ENCODE data around the gene BCKDHA. TPM values are rescaled to one million over a fixed set of nuclear protein-coding genes. Genes with fewer than 3 reads are reported as not detected.

The BCKDHA gene
- polyA plus RNA-seq, 1 of the 3 experiments (the other 2 are of a cell fraction) = 30.9 TPM

GRCh38 chr19:41364524-41365391, 32.9 kb upstream of the BCKDHA start:
- CTCF ChIA-PET = interaction anchor here (0.8 to 1.9 kb wide), 6 partner anchors 10 to 206 kb away, joined by 3 to 7 read pairs (median 5); no protein-coding TSS in a partner anchor
- TF ChIP-seq EZH2phosphoT487 (IDR thresholded peaks at IDR 0.05; ENCODE audit: borderline replicate concordance, low read depth) = no peak
- 0 out of 2 replicates have a peak, but pooled peaks have one; percentile 3 for TF ChIP-seq MAX (IDR thresholded peaks at IDR 0.05; ENCODE audit: low read depth)
- 0 out of 2 replicates have a peak, but pooled peaks have one; percentile 6 for TF ChIP-seq GABPA (IDR thresholded peaks at IDR 0.05; ENCODE audit: low read depth)
- no peak for TF ChIP-seq USF2 (IDR thresholded peaks at IDR 0.05; ENCODE audit: borderline replicate concordance, low read depth, low read length)
- no peak for TF ChIP-seq FOXJ3 (CRISPR knock-in tag; IDR thresholded peaks at IDR 0.05)
- POLR2A ChIA-PET = interaction anchor here (1.4 kb wide), 1 partner anchor 12 kb away, joined by 4 read pairs; the partner anchor contains the start of gene TGFB1
- Histone ChIP-seq H3K27me3 (ENCODE audit: insufficient read depth) (no peaks in the 10 kb centered on the region), H3K4me1 (ENCODE audit: control insufficient read depth in 1 of 2, insufficient read depth in 2 of 2, low read depth in 1 of 2, low read length in 1 of 2) (peaks cover 9 to 15% of the 10 kb centered on the region in 2 experiments; a peak in 3 of 4 replicates), H3K79me2 (ENCODE audit: insufficient read depth) (peaks cover 46% of the 10 kb centered on the region), H3K9me3 (no peaks in the 10 kb centered on the region), H3K27ac (ENCODE audit: low read depth in 2 of 2, low read length in 1 of 2) (peak overlapping the region; percentile 96 to 99), H3K4me2 (peak overlapping the region; percentile 78), H3K9ac (peak overlapping the region; percentile 93), H4K20me1 (ENCODE audit: insufficient read depth) (peaks cover 4% of the 10 kb centered on the region; the same call in 1 of the 2 replicates), H2AFZ (ENCODE audit: low read depth) (peak overlapping the region; percentile 67; the same call in 1 of the 2 replicates), H3K36me3 (replicated peaks in 1 of 2; ENCODE audit: control insufficient read depth in 1 of 2, insufficient read depth in 2 of 2, low read length in 1 of 2) (peaks cover 0 to 3% of the 10 kb centered on the region in 2 experiments), H3K9me2 (no peaks in the 10 kb centered on the region), H3F3A (replicated peaks; ENCODE audit: insufficient read depth) (peaks cover 18% of the 10 kb centered on the region), H3K4me3 (ENCODE audit: low read depth in 2 of 2, low read length in 1 of 2) (peak overlapping the region; percentile 68 to 79)
- WGBS (ENCODE audit: low lambda C conversion rate) = 76% methylated on average over 14 of the region's 14 CpGs
- DNase-seq = peak; percentile 12

- TF ChIP-seq USF2 (IDR thresholded peaks at IDR 0.05; ENCODE audit: borderline replicate concordance, low read depth, low read length) (no peak), CTCF (IDR thresholded peaks at IDR 0.05) (peak; percentile 34; the same call in 1 of the 2 replicates)
- Histone ChIP-seq H3K79me2 (ENCODE audit: insufficient read depth) (peaks cover 55% of the 10 kb centered on the region), H3K4me1 (ENCODE audit: control insufficient read depth in 1 of 2, insufficient read depth in 2 of 2, low read depth in 1 of 2, low read length in 1 of 2) (peaks cover 9 to 15% of the 10 kb centered on the region in 2 experiments; a peak in 3 of 4 replicates), H3K4me2 (no peak overlapping the region), H3K36me3 (replicated peaks in 1 of 2; ENCODE audit: control insufficient read depth in 1 of 2, insufficient read depth in 2 of 2, low read length in 1 of 2) (peaks cover 0 to 3% of the 10 kb centered on the region in 2 experiments), H3K27ac (ENCODE audit: low read depth in 2 of 2, low read length in 1 of 2) (peak overlapping the region in 1 of 2 experiments; percentile 87; a peak in 1 of 4 replicates), H3K9me3 (no peaks in the 10 kb centered on the region), H3F3A (replicated peaks; ENCODE audit: insufficient read depth) (peaks cover 18% of the 10 kb centered on the region), H3K4me3 (ENCODE audit: low read depth in 2 of 2, low read length in 1 of 2) (no peak overlapping the region), H3K27me3 (ENCODE audit: insufficient read depth) (no peaks in the 10 kb centered on the region), H3K9me2 (no peaks in the 10 kb centered on the region), H3K9ac (no peak overlapping the region), H2AFZ (ENCODE audit: low read depth) (no peak overlapping the region), H4K20me1 (ENCODE audit: insufficient read depth) (peaks cover 4% of the 10 kb centered on the region; the same call in 1 of the 2 replicates)
- 100% methylated on average over 1 of the region's 1 CpG for WGBS (ENCODE audit: low lambda C conversion rate)
- ChIA-PET CTCF (interaction anchor here (0.7 kb wide), 1 partner anchor 65 kb away, joined by 3 read pairs; no protein-coding TSS in a partner anchor), POLR2A (no interaction called here)
- no peak for DNase-seq
Measured at GRCh38 chr19:41366089-41366488, 31.5 kb upstream of the BCKDHA start.
